A673 (cell line): Measurements from ENCODE around the gene NPFF.

Source experiments
- EZH2 ChIP-seq: fragments of 200-600 bp; sonication (generic); IDR thresholded peaks from 2 replicates; pipeline ENCODE4 v1.6.1; 2017; ENCODE audit warnings: borderline replicate concordance, low read depth, mild to moderate bottlenecking, mixed read lengths, antibody characterized with exemption, low read length; ENCODE audit not compliant: poor library complexity, severe bottlenecking
- TF ChIP-seq, protein P1 (sequence below): fragments of 300-800, 200-600 bp; sonication (generic); conservative IDR thresholded peaks from 2 replicates; pipeline ENCODE4 v1.5.1; 2017; ENCODE audit warnings: low read depth, mild to moderate bottlenecking, antibody characterized with exemption, low read length, moderate library complexity, mixed read lengths

DNA sequence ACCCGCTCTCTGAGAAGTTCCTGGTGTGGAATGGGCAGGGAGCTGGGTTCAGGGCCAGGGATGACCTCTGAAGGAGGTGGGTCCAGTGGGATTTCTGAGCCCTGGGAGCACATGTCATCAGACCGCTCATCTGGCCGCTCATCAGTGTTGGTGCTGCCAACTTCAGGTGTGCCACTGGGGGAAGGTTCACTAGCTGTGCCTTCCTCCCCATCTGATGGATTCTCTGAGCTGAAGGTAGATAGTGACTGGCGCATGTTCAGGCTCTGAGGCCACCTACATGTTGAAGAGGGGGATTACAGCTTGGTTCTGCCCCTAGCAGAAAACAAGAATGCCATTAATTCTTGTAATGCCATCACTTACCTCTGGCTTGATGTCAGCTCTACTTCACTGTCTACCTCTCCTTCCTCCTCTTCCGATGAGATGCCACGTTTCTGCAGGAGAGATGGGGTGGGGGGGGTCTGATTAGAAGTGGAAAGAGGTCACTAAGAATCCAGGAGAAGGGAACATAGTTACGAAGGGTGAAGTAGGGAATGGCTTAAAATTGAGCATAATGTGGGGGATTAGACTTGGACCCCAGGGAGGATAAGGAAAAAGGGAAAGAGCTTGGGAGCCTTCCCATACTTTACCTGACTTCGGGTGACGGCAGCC is 25.2 kb downstream of the NPFF start:
- TF ChIP-seq, protein P1, sequence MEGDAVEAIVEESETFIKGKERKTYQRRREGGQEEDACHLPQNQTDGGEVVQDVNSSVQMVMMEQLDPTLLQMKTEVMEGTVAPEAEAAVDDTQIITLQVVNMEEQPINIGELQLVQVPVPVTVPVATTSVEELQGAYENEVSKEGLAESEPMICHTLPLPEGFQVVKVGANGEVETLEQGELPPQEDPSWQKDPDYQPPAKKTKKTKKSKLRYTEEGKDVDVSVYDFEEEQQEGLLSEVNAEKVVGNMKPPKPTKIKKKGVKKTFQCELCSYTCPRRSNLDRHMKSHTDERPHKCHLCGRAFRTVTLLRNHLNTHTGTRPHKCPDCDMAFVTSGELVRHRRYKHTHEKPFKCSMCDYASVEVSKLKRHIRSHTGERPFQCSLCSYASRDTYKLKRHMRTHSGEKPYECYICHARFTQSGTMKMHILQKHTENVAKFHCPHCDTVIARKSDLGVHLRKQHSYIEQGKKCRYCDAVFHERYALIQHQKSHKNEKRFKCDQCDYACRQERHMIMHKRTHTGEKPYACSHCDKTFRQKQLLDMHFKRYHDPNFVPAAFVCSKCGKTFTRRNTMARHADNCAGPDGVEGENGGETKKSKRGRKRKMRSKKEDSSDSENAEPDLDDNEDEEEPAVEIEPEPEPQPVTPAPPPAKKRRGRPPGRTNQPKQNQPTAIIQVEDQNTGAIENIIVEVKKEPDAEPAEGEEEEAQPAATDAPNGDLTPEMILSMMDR, result 0 out of 2 replicates have a peak, but pooled peaks have one; percentile 35
- no peak for TF ChIP-seq EZH2
